Measurements from ENCODE around the gene KRT35.

The KRT35 gene

GRCh38 chr17:41500131-41500911, 19.4 kb upstream of the KRT35 start:
- Mint-ChIP-seq H3K4me3 (no peak overlapping the region), H3K27ac (no peak overlapping the region), H3K4me1 (peaks cover 15% of the 10 kb centered on the region), H3K9me3 (no peaks in the 10 kb centered on the region), H3K36me3 (no peaks in the 10 kb centered on the region), H3K27me3 (no peaks in the 10 kb centered on the region)

GRCh38 chr17:41499714-41500113, 18.8 kb upstream of the KRT35 start:
- H3K36me3 Mint-ChIP-seq: no peaks in the 10 kb centered on the region
- H3K27ac Mint-ChIP-seq: no peak overlapping the region
- H3K4me3 Mint-ChIP-seq: no peak overlapping the region
- no peaks in the 10 kb centered on the region for H3K27me3 Mint-ChIP-seq
- H3K9me3 Mint-ChIP-seq: no peaks in the 10 kb centered on the region
- peaks cover 15% of the 10 kb centered on the region for H3K4me1 Mint-ChIP-seq

GRCh38 chr17:41498276-41498675, 17.3 kb upstream of the KRT35 start:
- no peaks in the 10 kb centered on the region for H3K27me3 Mint-ChIP-seq
- no peak overlapping the region for H3K27ac Mint-ChIP-seq
- no peaks in the 10 kb centered on the region for H3K36me3 Mint-ChIP-seq
- peaks cover 19% of the 10 kb centered on the region for H3K4me1 Mint-ChIP-seq
- no peaks in the 10 kb centered on the region for H3K9me3 Mint-ChIP-seq
- H3K4me3 Mint-ChIP-seq: no peak overlapping the region

- no peaks in the 10 kb centered on the region for H3K27me3 Mint-ChIP-seq
- no peak overlapping the region for H3K27ac Mint-ChIP-seq
- H3K9me3 Mint-ChIP-seq: no peaks in the 10 kb centered on the region
- no peaks in the 10 kb centered on the region for H3K36me3 Mint-ChIP-seq
- no peak overlapping the region for H3K4me3 Mint-ChIP-seq
- peaks cover 24% of the 10 kb centered on the region for H3K4me1 Mint-ChIP-seq
Observed at GRCh38 chr17:41496803-41497484, 16.0 kb upstream of the KRT35 start.

GRCh38 chr17:41494524-41494923, 13.6 kb upstream of the KRT35 start:
- Mint-ChIP-seq H3K36me3 (no peaks in the 10 kb centered on the region), H3K27me3 (no peaks in the 10 kb centered on the region), H3K9me3 (no peaks in the 10 kb centered on the region), H3K4me3 (no peak overlapping the region), H3K4me1 (peaks cover 35% of the 10 kb centered on the region), H3K27ac (no peak overlapping the region)

- Mint-ChIP-seq H3K27me3 (no peaks in the 10 kb centered on the region), H3K4me3 (no peak overlapping the region), H3K36me3 (no peaks in the 10 kb centered on the region), H3K4me1 (peaks cover 30% of the 10 kb centered on the region), H3K27ac (no peak overlapping the region), H3K9me3 (no peaks in the 10 kb centered on the region)
Observed at GRCh38 chr17:41492771-41493170, 11.8 kb upstream of the KRT35 start.

- Mint-ChIP-seq H3K36me3 (no peaks in the 10 kb centered on the region), H3K4me1 (peaks cover 30% of the 10 kb centered on the region), H3K4me3 (no peak overlapping the region), H3K27ac (no peak overlapping the region), H3K27me3 (no peaks in the 10 kb centered on the region), H3K9me3 (no peaks in the 10 kb centered on the region)
Observed at GRCh38 chr17:41492351-41492750, 11.4 kb upstream of the KRT35 start.

- peaks cover 22% of the 10 kb centered on the region for H3K4me1 Mint-ChIP-seq
- no peaks in the 10 kb centered on the region for H3K36me3 Mint-ChIP-seq
- no peaks in the 10 kb centered on the region for H3K9me3 Mint-ChIP-seq
- H3K27ac Mint-ChIP-seq: no peak overlapping the region
- H3K27me3 Mint-ChIP-seq: no peaks in the 10 kb centered on the region
- H3K4me3 Mint-ChIP-seq: no peak overlapping the region
Observed at GRCh38 chr17:41491476-41491875, 10.5 kb upstream of the KRT35 start.

- H3K4me1 Mint-ChIP-seq: peaks cover 20% of the 10 kb centered on the region
- H3K9me3 Mint-ChIP-seq: no peaks in the 10 kb centered on the region
- no peak overlapping the region for H3K27ac Mint-ChIP-seq
- no peaks in the 10 kb centered on the region for H3K36me3 Mint-ChIP-seq
- H3K27me3 Mint-ChIP-seq: no peaks in the 10 kb centered on the region
- H3K4me3 Mint-ChIP-seq: no peak overlapping the region
Observed at GRCh38 chr17:41490000-41490990, 9.3 kb upstream of the KRT35 start.

- Mint-ChIP-seq H3K27me3 (no peaks in the 10 kb centered on the region), H3K4me1 (peaks cover 20% of the 10 kb centered on the region), H3K27ac (no peak within 1 kb of the TSS), H3K4me3 (no peak within 1 kb of the TSS), H3K9me3 (no peaks in the 10 kb centered on the region), H3K36me3 (no peaks in the 10 kb centered on the region)
Observed at GRCh38 chr17:41489531-41489930, 8.6 kb upstream of the KRT35 start, which contains the start of gene KRT36. KRT36 (minus strand) TSS chr17:41489910; CDS start chr17:41489864, 46 bp downstream.

GRCh38 chr17:41486809-41487530, 6.0 kb upstream of the KRT35 start:
- Mint-ChIP-seq H3K9me3 (no peaks in the 10 kb centered on the region), H3K4me1 (peaks cover 11% of the 10 kb centered on the region), H3K27ac (no peak overlapping the region), H3K4me3 (no peak overlapping the region), H3K36me3 (no peaks in the 10 kb centered on the region), H3K27me3 (no peaks in the 10 kb centered on the region)

GRCh38 chr17:41486316-41486715, 5.4 kb upstream of the KRT35 start:
- no peak overlapping the region for H3K4me3 Mint-ChIP-seq
- no peak overlapping the region for H3K27ac Mint-ChIP-seq
- H3K36me3 Mint-ChIP-seq: no peaks in the 10 kb centered on the region
- H3K4me1 Mint-ChIP-seq: peaks cover 11% of the 10 kb centered on the region
- no peaks in the 10 kb centered on the region for H3K27me3 Mint-ChIP-seq
- no peaks in the 10 kb centered on the region for H3K9me3 Mint-ChIP-seq

GRCh38 chr17:41484920-41485904, 4.3 kb upstream of the KRT35 start:
- Mint-ChIP-seq H3K4me1 (peaks cover 4% of the 10 kb centered on the region), H3K9me3 (no peaks in the 10 kb centered on the region), H3K36me3 (no peaks in the 10 kb centered on the region), H3K27ac (no peak overlapping the region), H3K4me3 (no peak overlapping the region), H3K27me3 (no peaks in the 10 kb centered on the region)

Measured in activated naive CD4-positive, alpha-beta T cell treated with anti-CD3 and anti-CD28 coated beads, Interleukin-2, amount 50 U/mL, for 24 hours (primary cell).